ENCODE measurements around the gene SMIM11.
A peak's percentile ranks its signal among the peaks of the same experiment; 100 is the strongest.
"Not testable (repeated sequence)": the region's sequence is repeated elsewhere in the genome, so short reads cannot be mapped to it uniquely, and the experiment has no call there.

The SMIM11 gene

DNA sequence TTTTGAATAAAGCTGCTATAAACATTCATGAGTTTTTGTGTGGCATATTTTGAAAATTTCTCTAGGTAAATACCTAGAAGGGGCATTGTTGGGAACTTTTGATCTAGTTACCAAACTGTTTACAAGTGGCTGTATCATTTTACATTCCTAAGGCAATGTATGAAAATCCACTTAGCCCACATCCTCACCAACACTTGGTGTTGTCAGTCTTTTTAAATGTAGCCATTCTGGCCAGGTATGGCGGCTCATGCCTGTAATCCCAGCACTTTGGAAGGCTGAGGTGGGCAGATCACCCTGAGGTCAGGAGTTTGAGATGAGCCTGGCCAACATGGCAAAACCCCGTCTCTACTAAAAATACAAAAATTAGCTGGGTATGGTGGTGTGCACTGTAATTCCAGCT lies 17.4 kb upstream of the SMIM11 start:
- no peak for DNase-seq

GRCh38 chr21:34358866-34359265 lies 16.4 kb upstream of the SMIM11 start:
- DNase-seq, result no peak

GRCh38 chr21:34360488-34361241 lies 14.6 kb upstream of the SMIM11 start:
- DNase-seq, result no peak

- DNase-seq, result no peak
These were observed 13.2 kb upstream of the SMIM11 start for GRCh38 chr21:34362136-34362444.

DNA sequence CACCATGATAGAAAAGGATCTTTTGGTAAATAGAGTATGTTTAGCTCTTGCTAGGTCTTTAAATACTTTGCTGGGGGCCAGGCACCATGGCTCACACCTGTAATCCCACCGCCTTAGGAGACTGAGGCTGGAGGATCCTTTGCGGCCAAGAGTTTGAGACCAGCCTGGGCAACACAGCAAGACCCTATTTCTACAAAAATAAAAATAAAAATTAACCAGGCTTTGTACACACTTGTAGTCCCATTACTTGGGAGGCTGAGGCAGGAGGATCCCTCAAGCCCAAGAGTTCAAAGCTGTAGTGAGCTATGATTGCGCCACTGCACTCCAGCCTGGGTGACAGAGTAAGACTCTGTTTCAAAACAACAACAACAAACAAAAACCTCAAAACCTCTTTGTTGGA lies 12.6 kb upstream of the SMIM11 start:
- DNase-seq, result no peak

- DNase-seq, result no peak
These were observed 11.6 kb upstream of the SMIM11 start, which contains the start of gene KCNE2 for GRCh38 chr21:34363733-34364132. Gene KCNE2, plus strand, starts transcription at chr21:34364006. Its CDS starts 6,473 bp downstream, at chr21:34370479.

- no peak for DNase-seq
These were observed 10.4 kb upstream of the SMIM11 start for GRCh38 chr21:34364921-34365320.

GRCh38 chr21:34365809-34366208 lies 9.5 kb upstream of the SMIM11 start:
- no peak for DNase-seq

DNA sequence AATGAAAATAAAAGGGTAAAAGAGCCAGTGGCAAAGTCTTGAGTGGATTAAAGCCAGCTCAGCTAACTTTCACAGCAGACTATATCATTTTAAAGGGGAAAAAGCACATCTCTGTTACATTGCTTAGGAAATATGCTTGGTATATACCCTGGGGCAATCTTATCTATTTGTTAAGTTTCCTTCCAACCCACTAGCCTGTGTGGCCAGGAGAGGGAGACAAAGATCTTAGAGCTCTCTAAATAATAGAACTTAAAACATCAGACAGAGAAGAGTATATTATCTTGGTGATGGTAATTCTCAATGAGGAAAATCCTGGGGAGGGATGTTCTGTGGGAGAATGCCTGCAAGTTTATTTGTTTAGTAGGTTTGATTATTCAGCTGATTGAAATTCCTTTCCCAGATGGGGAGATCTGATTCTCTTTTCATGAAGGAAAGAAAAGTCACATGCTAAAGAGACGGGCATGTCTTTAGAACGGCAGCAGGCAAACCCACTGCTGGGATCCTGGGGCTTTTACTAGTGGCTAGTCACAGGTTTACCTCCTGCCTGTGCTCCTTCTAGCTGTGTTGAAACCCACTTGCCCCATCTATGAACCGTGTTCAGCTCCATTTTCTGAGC lies 7.9 kb upstream of the SMIM11 start:
- DNase-seq, result peak; percentile 6

DNA sequence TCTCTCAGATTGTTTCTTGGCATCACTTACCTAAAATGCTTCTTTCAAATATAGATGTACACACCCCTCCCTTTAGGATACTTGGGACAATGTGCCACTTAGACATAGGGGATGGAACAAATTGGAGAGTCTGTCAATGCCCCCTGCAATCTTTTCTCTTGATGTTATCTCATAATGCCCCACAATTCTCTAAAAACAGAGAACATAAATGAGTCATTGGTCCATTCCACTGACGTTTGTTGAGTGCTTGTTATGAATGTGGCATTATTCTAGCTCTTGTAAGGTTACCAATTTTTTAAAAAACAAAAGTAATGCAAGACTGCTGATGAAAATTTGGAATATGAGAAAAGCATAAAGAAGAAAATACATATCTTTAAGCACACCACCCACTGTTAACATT lies 5.6 kb upstream of the SMIM11 start:
- no peak for DNase-seq

GRCh38 chr21:34372321-34372720 lies 3.0 kb upstream of the SMIM11 start:
- no peak for DNase-seq

DNA sequence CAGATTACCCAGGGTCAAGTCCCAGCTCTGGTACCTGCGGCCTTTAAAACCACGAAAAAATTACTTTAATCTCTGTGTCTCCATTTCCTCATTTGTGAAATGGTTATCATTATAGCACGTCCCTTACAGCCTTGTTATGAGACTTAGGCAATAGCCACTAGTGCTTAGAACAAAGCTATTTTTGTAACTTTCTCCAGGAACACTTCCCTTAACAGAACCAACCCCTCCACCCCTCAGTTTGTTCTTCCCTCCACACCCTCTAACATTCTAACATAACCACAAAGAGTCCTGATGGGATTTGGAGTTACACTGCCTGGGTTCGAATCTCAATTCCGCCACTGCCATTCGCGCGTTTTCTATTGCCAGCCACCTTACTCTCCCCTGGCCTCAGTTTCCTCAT lies 845 bp upstream of the SMIM11 start:
- DNase-seq, result not testable (repeated sequence)

DNA sequence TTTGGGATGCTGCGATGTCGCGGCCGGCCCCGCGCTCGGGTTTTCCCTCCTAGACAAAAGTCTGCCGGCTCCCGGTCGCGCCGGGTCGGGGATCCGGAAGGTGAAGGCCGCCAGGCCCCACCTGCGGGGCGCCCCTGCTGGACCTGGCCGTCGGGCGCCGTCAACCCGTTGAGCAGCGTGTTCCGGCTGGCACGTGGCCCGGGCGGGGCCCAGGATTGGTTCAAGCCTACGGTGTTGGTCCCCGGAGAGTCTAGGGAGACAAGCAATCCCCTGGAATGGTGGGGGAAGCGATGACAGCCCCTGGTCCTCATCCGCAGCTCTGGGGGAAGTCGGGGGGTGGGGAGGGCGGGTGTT lies 289 bp downstream of the SMIM11 start:
- not testable (repeated sequence) for DNase-seq

GRCh38 chr21:34383138-34383537 lies 7.8 kb downstream of the SMIM11 start:
- DNase-seq, result not testable (repeated sequence)

GRCh38 chr21:34383724-34384415 lies 8.6 kb downstream of the SMIM11 start:
- DNase-seq, result not testable (repeated sequence)

DNA sequence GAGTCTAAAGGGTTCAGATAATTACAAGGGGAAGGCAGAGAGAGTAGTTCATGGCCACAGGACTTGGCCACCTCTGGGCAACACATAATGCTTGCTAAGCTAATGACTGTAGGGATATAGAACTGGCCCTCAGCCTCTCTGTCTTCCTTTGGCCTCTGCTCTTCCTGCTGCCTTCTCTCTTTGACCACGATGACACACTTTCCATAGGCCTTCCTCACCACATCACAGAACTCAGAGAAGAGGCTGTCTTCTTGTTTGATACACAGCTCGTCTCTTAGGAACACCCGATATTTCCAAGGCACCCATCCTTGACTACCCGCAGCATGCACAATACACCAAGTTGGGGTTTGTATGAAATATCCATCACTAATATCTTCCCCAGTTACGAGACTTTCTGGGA lies 25.2 kb downstream of the SMIM11 start:
- not testable (repeated sequence) for DNase-seq

DNA sequence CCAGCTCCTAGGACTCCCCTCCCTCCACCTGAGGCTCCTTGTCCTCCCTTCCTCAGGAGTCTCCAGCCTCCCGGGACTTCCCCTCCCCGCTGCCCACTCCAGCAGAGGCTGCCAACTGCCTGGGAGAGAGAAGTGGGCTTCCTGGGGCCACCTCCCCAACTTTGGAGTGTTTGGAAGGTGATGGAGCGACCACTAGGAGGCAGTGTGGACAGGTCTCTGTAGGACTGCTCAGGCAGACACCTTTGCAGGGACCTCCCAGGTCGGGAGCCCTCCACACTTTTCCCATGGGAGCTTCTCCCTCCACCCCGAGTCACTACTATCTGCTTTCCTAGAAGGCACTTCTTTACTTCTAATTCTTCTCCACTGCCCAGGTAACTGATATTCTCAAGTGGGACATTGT lies 29.4 kb downstream of the SMIM11 start:
- not testable (repeated sequence) for DNase-seq

GRCh38 chr21:34405686-34406085 lies 30.4 kb downstream of the SMIM11 start:
- not testable (repeated sequence) for DNase-seq

GRCh38 chr21:34406102-34406501 lies 30.8 kb downstream of the SMIM11 start:
- not testable (repeated sequence) for DNase-seq

- not testable (repeated sequence) for DNase-seq
These were observed 31.4 kb downstream of the SMIM11 start for GRCh38 chr21:34406676-34407075.

GRCh38 chr21:34407294-34407693 lies 32.0 kb downstream of the SMIM11 start:
- DNase-seq, result not testable (repeated sequence)

- DNase-seq, result not testable (repeated sequence)
These were observed 42.3 kb downstream of the SMIM11 start for GRCh38 chr21:34417448-34418077.

DNA sequence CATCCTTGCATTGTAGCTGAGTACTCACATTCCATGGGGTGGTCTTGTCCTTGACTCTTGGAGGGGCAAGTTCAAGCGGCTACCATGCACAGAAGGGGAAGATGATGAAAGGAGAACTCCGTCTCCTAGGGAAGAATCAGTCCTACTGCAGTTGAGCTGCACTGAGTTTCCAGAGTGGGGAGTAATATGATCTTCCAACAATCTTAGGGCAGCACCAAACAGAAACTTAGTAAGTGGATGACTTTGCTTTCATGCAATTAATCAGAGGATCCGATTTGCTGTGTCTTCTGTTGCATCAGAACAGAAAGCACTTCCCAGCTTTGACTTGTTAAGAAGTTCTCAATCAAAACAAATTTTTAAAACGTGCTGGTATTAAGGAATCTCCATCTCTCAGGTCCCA lies 48.5 kb downstream of the SMIM11 start, which contains the start of gene SMIM34:
Gene SMIM34 (minus strand): TSS at position 147 of the 400 bp plus-strand sequence. CDS start 112 bp downstream, at position 35.
- DNase-seq, result not testable (repeated sequence)

Measured in DMS 273 treated with DMSO at 0.1 percent for 48 hours (cell line).